ES-I3 (cell line): ENCODE data around the gene LARGE2.

Source experiments
- H3K36me3 ChIP-seq: 2 replicates; pipeline ENCODE4 v1.6.1; 2013; ENCODE audit warnings: mild to moderate bottlenecking, low read length, control low read depth, moderate library complexity; ENCODE audit not compliant: insufficient read depth
- H3K4me1 ChIP-seq: 2 replicates; pipeline ENCODE4 v1.6.1; 2013; ENCODE audit warnings: mild to moderate bottlenecking, control low read depth, low read length; ENCODE audit not compliant: insufficient read depth
- H3K9ac ChIP-seq: 2 replicates; pipeline ENCODE4 v1.6.1; 2013; ENCODE audit warnings: low read depth, mild to moderate bottlenecking, low read length, moderate library complexity
- H3K9me3 ChIP-seq: 2 replicates; pipeline ENCODE4 v1.6.1; 2013; ENCODE audit warnings: mild to moderate bottlenecking, low read length, moderate library complexity; ENCODE audit not compliant: control insufficient read depth, insufficient read depth

The LARGE2 gene

DNA sequence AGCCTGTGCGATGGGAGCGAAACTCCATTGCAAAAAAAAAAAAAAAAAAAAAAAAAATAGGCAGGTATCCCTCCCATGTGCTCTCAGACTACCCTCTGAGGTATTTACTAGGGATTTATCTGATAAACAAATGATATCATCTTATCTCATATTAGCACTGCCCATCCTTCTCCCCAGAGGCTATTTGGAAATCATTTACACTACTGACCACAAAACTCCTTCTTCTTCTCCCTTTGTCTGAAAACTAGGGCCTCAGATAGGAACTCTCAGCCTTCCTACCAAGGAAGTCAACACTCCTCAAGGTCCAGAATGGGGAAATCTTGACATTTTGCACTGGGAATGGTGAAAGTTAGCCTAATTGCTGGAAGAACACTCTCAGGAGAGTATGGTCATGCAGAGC is 46.4 kb downstream of the LARGE2 start:
- H3K36me3 ChIP-seq, result no peaks in the 10 kb centered on the region; the same call in 1 of the 2 replicates
- H3K9me3 ChIP-seq, result no peaks in the 10 kb centered on the region
- no peaks in the 10 kb centered on the region for H3K4me1 ChIP-seq
- no peak overlapping the region for H3K9ac ChIP-seq

DNA sequence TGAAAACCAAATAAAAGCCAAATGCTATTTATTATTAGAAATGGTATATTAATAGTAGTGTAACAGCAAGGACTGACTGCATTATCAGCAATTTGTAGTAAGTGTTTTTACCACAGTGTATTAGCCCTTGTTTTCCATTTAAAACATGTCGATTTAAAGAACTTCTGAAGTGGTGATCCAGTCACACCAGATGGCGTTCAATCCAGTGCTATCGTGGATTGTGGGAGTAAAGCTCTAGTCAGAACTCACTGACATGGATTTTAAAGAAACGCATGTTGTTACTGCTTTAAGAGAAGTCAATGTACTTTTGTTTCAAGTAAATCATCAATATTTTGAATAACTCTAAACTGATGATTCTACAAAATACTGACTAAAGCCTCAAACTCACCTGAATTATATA is 51.1 kb downstream of the LARGE2 start:
- 0 out of 2 replicates have a peak, but pooled peaks cover 3% of the 10 kb centered on the region for H3K36me3 ChIP-seq
- H3K9ac ChIP-seq, result no peak overlapping the region
- H3K4me1 ChIP-seq, result no peaks in the 10 kb centered on the region
- H3K9me3 ChIP-seq, result no peaks in the 10 kb centered on the region

DNA sequence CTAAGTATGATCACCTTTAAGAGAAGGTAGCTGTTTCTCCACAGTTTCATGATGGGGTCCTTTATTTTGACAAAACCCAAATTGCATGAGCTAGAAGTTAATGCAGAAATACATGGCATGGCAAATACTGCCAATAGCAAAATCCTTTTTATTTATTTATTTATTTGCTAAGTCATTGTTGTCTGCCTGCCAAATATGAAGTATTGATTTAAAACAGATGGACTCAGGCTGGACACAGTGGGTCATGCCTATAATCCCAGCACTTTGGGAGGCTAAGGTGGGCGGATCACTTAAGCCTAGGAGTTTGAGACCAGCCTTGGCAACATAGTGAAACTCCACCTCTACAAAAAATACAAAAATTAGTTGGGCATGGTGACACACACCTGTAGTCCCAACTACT is 52.4 kb downstream of the LARGE2 start:
- Histone ChIP-seq H3K9me3 (no peaks in the 10 kb centered on the region), H3K9ac (no peak overlapping the region), H3K36me3 (0 out of 2 replicates have a peak, but pooled peaks cover 3% of the 10 kb centered on the region), H3K4me1 (no peaks in the 10 kb centered on the region)
